Keratinocyte (primary cell): ENCODE measurements around the gene KDSR.

Source experiments
- CTCF ChIP-seq, 3 experiments: IDR thresholded peaks in 1 of 3; conservative IDR thresholded peaks in 1 of 3; optimal IDR thresholded peaks in 1 of 3; 2 replicates in 2 of 3; 3 replicates in 1 of 3; pipeline versions ENCODE3 to v1.5.1; 2011; ENCODE audit warnings: low read length in 3 of 3, mild to moderate bottlenecking in 3 of 3, moderate library complexity in 2 of 3, control low read depth in 1 of 3, inconsistent platforms in 1 of 3; ENCODE audit not compliant: insufficient read depth in 2 of 3; ENCODE audit errors: extremely low read depth in 1 of 3
- EZH2 ChIP-seq: IDR thresholded peaks from one replicate; pipeline ENCODE4 v1.6.1; 2012; ENCODE audit warnings: inconsistent platforms, mild to moderate bottlenecking, low read length, moderate library complexity

GRCh38 chr18:63377275-63377980 lies 10.4 kb upstream of the KDSR start:
- TF ChIP-seq CTCF (optimal IDR thresholded peaks at IDR 0.05 in 1 of 3, IDR thresholded peaks at IDR 0.05 in 1 of 3, conservative IDR thresholded peaks at IDR 0.05 in 1 of 3; ENCODE audit: extremely low read depth in 1 of 3, insufficient read depth in 2 of 3, low read length in 3 of 3) (no peak), EZH2 (no peak)
